BLaER1 treated with 17β-estradiol and CSF1 and Interleukin-3, amounts not matched to agents 10 nM and 100 nM (cell line): Measurements from ENCODE around the gene RPUSD1.

ENCODE experiments used
- H3K27ac ChIP-seq, 11 experiments: shearing (Covaris generic); formaldehyde crosslinking; 2 replicates each; pipeline ENCODE4 v1.8.1; 2022
- H3K27me3 ChIP-seq, 11 experiments: shearing (Covaris generic); formaldehyde crosslinking; 2 replicates each; pipeline ENCODE4 v1.8.1; 2022
- H3K36me3 ChIP-seq, 11 experiments: shearing (Covaris generic); formaldehyde crosslinking; 2 replicates each; pipeline ENCODE4 v1.8.1; 2022
- H3K4me1 ChIP-seq, 10 experiments: shearing (Covaris generic); formaldehyde crosslinking; 2 replicates each; pipeline ENCODE4 v1.8.1; 2022
- H3K4me2 ChIP-seq, 11 experiments: shearing (Covaris generic); formaldehyde crosslinking; 2 replicates each; pipeline ENCODE4 v1.8.1; 2022
- H3K4me3 ChIP-seq, 10 experiments: shearing (Covaris generic); formaldehyde crosslinking; 2 replicates each; pipeline ENCODE4 v1.8.1; 2022
- H3K9ac ChIP-seq, 11 experiments: shearing (Covaris generic); formaldehyde crosslinking; 2 replicates each; pipeline ENCODE4 v1.8.1; 2022
- H3K9me3 ChIP-seq, 11 experiments: shearing (Covaris generic); formaldehyde crosslinking; replicated peaks in 1 of 11; 2 replicates each; pipeline ENCODE4 v1.8.1; 2022
- H4K20me1 ChIP-seq, 11 experiments: shearing (Covaris generic); formaldehyde crosslinking; 2 replicates each; pipeline ENCODE4 v1.8.1; 2022
- Cebpa-rat ChIP-seq, 11 experiments: shearing (Covaris generic); IDR thresholded peaks; 2 replicates each; pipeline ENCODE4 v1.8.1; 2022

Gene RPUSD1

DNA sequence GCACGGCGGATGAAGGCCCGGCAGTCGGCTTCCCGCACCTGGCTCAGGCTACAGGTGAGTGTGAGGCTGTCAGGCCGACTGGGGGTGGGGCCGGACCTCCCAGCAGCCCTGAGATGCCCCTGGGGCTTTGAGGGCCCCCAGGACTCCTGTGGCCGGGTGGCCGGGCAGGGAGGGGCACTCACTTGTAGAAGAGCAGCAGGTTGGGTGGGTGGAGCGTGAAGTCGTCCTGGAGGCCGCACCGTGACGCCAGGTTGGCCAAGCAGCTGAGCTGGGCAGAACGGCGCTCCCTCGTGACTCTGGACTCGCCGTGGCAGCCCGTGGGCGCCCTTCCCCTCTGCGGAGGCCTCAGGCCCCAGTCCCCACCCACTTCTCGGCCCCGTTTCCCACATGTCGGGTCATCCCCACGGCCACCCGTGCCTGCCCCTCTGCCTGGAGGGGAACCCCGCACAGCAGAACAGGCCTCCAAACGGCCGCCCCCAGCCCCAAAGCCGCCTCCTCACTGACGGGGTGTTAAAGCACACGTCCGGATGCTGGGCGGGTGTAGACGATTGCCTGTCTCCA, 12.9 kb downstream of the RPUSD1 start:
- no peak for TF ChIP-seq Cebpa-rat (IDR thresholded peaks at IDR 0.05)
- Histone ChIP-seq H3K4me2 (no peak overlapping the region), H3K27me3 (peaks cover 0 to 12% (median 0%) of the 10 kb centered on the region in 11 experiments; a peak in 3 of 22 replicates), H3K9me3 (no peaks in the 10 kb centered on the region), H3K36me3 (no peaks in the 10 kb centered on the region), H3K4me1 (peaks cover 15 to 42% (median 28%) of the 10 kb centered on the region in 10 experiments), H3K27ac (no peak overlapping the region), H4K20me1 (peaks cover 0 to 8% (median 0%) of the 10 kb centered on the region in 11 experiments; a peak in 3 of 22 replicates), H3K4me3 (no peak overlapping the region), H3K9ac (0 out of 22 replicates have a peak overlapping the region, but pooled peaks of 1 of the 11 experiments have one; percentile 5)

DNA sequence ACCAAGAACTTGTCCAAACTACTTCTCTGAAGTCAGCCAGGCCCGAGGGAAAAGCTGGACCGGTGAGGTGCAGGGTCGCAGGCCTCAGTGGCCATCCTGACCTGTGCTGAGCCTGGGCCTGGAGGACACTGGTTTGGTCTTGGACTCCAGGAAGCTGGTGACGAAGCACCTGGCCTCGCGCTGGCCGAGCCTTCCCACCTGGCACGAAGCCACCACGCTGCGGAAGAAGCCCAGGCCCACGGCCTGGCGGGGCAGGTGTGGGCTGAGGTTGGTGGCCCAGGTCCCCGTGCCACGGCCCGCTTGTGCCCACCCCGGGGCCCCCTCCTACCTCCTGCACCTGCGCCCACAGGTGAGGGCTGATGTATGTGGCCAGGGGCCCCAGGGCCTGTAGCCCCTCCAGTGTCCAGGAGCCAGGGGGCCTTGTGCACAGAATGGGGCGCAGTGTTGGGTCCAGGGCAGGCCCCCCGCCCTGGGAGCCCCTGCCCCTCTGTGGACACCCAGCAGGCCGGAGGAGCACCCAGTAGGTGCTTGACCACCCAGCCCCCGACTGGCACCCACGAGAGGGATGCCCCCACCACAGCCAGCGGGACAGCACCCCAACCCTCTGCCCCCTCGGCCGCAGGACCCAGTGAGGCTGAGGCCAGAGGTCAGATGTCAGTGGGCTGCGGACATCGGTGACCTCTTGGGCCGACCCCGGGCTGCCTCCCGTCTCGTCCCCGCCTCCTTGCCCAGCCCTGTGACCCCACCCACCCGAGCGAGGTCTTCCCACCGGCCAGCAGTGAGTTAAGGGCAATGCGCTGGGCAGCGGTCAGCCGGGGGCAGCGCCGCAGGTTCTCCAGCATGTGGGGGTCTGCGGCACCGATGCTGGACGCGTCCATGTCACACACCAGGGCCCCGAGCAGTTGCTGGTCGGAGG, 13.8 kb downstream of the RPUSD1 start:
- H3K9me3 ChIP-seq, result no peaks in the 10 kb centered on the region
- H3K27me3 ChIP-seq, result peaks cover 0 to 12% (median 0%) of the 10 kb centered on the region in 11 experiments; a peak in 3 of 22 replicates
- no peak for TF ChIP-seq Cebpa-rat (IDR thresholded peaks at IDR 0.05)
- H3K27ac ChIP-seq, result no peak overlapping the region
- no peak overlapping the region for H3K4me3 ChIP-seq
- H3K36me3 ChIP-seq, result no peaks in the 10 kb centered on the region
- peaks cover 0 to 8% (median 0%) of the 10 kb centered on the region in 11 experiments; a peak in 2 of 22 replicates for H4K20me1 ChIP-seq
- H3K9ac ChIP-seq, result no peak overlapping the region
- H3K4me2 ChIP-seq, result no peak overlapping the region
- peaks cover 15 to 40% (median 27%) of the 10 kb centered on the region in 10 experiments for H3K4me1 ChIP-seq

DNA sequence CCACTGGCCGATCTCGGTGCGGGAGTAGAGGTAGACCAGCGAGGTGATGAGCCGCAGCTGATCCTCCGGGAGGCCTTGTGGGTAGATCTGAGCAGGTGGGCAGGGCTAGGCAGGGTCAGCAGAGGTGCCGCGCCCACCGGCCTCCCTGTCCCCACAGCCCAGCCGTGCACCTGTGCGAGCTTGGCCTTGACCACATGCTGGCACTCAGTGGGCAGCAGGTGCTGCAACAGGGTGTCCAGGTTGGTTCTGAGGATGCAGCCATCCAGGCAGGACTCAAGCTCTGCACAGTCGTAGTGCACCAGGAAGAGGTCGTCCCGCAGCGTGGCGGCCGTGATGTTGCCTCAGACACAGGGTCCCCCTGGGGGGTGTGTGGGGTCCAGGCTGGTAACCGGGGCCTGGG, 15.2 kb downstream of the RPUSD1 start:
- H3K27me3 ChIP-seq, result peaks cover 0 to 7% (median 0%) of the 10 kb centered on the region in 11 experiments; a peak in 3 of 22 replicates
- no peak overlapping the region for H3K4me3 ChIP-seq
- no peaks in the 10 kb centered on the region for H3K36me3 ChIP-seq
- H3K9ac ChIP-seq, result no peak overlapping the region
- peaks cover 9 to 27% (median 17%) of the 10 kb centered on the region in 10 experiments for H3K4me1 ChIP-seq
- no peak overlapping the region for H3K4me2 ChIP-seq
- H3K27ac ChIP-seq, result no peak overlapping the region
- no peaks in the 10 kb centered on the region; a peak in 1 of 22 replicates for H4K20me1 ChIP-seq
- no peaks in the 10 kb centered on the region for H3K9me3 ChIP-seq
- no peak for TF ChIP-seq Cebpa-rat (IDR thresholded peaks at IDR 0.05)

DNA sequence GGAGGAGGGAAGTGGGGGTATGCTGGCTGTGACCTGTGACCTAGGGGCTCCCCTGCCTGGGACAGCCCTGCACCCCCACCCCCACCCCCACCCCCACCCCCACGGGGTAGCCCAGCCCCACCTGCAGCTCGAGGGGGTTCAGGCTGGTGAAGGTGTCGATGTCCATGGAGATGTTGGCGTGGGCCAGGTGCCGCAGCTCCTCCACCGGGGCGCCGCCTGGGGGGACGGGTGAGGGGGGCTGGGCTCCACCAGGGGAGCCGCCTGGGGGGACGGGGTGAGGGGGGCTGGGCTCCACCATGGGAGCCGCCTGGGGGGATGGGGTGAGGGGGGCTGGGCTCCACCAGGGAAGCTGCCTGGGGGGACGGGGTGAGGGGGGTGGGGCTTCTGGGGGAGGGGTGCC, 17.8 kb downstream of the RPUSD1 start:
- H3K4me3 ChIP-seq, result no peak overlapping the region
- no peak overlapping the region for H3K9ac ChIP-seq
- H4K20me1 ChIP-seq, result no peaks in the 10 kb centered on the region; a peak in 2 of 22 replicates
- no peaks in the 10 kb centered on the region for H3K9me3 ChIP-seq
- H3K4me2 ChIP-seq, result no peak overlapping the region
- H3K36me3 ChIP-seq, result no peaks in the 10 kb centered on the region
- H3K4me1 ChIP-seq, result peaks cover 0 to 2% (median 0%) of the 10 kb centered on the region in 10 experiments; a peak in 2 of 20 replicates
- no peaks in the 10 kb centered on the region for H3K27me3 ChIP-seq
- TF ChIP-seq Cebpa-rat (IDR thresholded peaks at IDR 0.05), result no peak
- H3K27ac ChIP-seq, result no peak overlapping the region

DNA sequence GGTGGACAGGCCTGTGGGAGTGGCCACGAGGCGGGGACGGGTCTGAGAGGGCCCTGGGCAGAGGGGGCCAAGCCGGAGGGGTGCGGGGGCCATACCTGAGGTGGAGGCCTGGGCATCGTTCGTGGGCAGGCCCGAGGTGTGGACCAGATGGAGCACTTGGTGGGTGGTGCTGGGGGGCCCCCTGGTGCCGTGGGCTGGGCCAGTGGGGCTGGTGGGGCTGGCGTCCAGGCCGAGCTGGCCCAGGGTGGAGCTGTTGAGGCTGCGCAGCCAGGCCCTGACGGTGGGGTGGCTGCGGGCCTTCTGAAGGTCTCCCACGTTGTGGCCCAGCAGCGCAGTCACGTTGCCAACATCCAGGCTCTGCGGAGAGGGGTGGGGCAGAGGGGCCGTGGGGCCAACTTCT, 18.2 kb downstream of the RPUSD1 start:
- Histone ChIP-seq H3K27ac (no peak overlapping the region), H3K36me3 (no peaks in the 10 kb centered on the region), H3K4me1 (no peaks in the 10 kb centered on the region), H3K9ac (no peak overlapping the region), H3K4me2 (no peak overlapping the region), H3K9me3 (no peaks in the 10 kb centered on the region), H3K27me3 (no peaks in the 10 kb centered on the region), H4K20me1 (no peaks in the 10 kb centered on the region; a peak in 2 of 22 replicates), H3K4me3 (no peak overlapping the region)
- no peak for TF ChIP-seq Cebpa-rat (IDR thresholded peaks at IDR 0.05)

DNA sequence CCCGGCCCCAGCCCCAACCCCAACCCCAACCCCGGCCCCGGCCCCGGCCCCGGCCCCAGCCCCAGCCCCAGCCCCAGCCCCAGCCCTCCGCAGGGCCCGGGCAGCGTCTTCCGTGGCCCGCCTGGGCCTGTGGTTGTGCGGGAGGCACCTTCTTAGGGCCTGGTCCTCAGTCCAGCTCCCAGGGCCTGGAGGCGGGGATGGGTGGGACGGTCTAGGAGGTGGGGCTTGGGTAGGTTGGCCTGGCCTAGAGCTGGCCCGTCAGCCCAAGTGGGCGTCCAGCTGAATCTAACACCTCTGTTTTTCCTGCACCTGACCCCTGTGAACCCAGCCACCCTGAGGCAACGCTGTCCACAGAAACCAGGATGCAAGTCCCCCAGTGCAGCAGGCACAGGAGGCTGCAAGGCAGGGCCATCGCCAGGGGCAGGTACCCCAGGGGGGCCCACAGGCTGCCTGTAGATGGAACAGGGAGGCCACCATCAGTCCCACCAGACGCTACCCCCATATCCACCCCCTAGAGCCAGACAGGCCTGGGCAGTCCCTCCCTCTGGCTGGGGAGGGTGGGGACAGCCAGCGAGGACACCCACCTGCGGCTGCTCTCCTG, 18.9 kb downstream of the RPUSD1 start:
- Histone ChIP-seq H3K4me1 (no peaks in the 10 kb centered on the region), H3K4me3 (no peak overlapping the region), H4K20me1 (no peaks in the 10 kb centered on the region; a peak in 2 of 22 replicates), H3K27ac (no peak overlapping the region), H3K27me3 (no peaks in the 10 kb centered on the region), H3K4me2 (no peak overlapping the region), H3K9me3 (no peaks in the 10 kb centered on the region), H3K9ac (no peak overlapping the region), H3K36me3 (no peaks in the 10 kb centered on the region)
- TF ChIP-seq Cebpa-rat (IDR thresholded peaks at IDR 0.05), result no peak

DNA sequence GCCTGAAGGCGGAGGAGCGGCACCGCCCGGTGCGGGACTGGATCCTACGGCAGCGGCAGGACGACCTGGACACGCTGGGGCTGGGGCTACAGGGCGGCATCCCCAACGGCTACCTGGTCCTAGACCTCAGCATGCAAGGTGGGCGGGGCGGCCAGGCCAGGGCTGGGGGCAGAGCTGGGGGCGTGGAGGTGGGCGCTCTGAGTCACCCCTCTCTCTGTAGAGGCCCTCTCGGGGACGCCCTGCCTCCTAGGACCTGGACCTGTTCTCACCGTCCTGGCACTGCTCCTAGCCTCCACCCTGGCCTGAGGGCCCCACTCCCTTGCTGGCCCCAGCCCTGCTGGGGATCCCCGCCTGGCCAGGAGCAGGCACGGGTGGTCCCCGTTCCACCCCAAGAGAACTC, 19.8 kb downstream of the RPUSD1 start:
- H3K27ac ChIP-seq, result no peak overlapping the region
- H3K4me3 ChIP-seq, result no peak overlapping the region
- H4K20me1 ChIP-seq, result no peaks in the 10 kb centered on the region; a peak in 2 of 22 replicates
- no peak overlapping the region for H3K9ac ChIP-seq
- H3K4me1 ChIP-seq, result no peaks in the 10 kb centered on the region
- no peaks in the 10 kb centered on the region for H3K36me3 ChIP-seq
- H3K4me2 ChIP-seq, result no peak overlapping the region
- no peaks in the 10 kb centered on the region for H3K9me3 ChIP-seq
- H3K27me3 ChIP-seq, result no peaks in the 10 kb centered on the region
- no peak for TF ChIP-seq Cebpa-rat (IDR thresholded peaks at IDR 0.05)

DNA sequence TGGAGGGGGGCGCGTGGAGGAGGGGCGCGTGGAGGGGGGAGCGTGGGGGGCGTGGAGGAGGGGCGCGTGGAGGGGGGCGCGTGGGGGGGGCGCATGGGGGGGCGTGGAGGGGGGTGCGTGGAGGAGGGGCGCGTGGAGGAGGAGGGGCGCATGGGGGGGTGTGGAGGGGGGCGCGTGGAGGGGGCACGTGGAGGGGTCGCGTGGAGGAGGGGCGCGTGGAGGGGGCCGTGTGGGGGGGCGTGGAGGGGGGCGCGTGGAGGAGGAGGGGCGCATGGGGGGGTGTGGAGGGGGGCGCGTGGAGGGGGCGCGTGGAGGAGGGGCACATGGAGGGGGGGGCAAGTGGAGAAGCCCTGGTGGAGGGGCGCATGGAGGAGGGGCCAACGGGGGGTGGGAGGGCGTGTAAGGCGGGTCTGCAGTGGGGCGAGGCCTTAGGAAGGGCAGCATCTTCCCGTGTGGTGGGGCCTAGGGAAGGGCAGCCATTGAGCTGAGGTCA, 20.4 kb downstream of the RPUSD1 start:
- Histone ChIP-seq H3K4me1 (peaks cover 0 to 5% (median 0%) of the 10 kb centered on the region in 10 experiments; a peak in 6 of 20 replicates), H3K4me2 (no peak overlapping the region), H3K9ac (no peak overlapping the region), H3K27ac (no peak overlapping the region), H3K27me3 (no peaks in the 10 kb centered on the region), H4K20me1 (no peaks in the 10 kb centered on the region; a peak in 2 of 22 replicates), H3K9me3 (no peaks in the 10 kb centered on the region), H3K4me3 (no peak overlapping the region), H3K36me3 (no peaks in the 10 kb centered on the region)
- TF ChIP-seq Cebpa-rat (IDR thresholded peaks at IDR 0.05), result no peak
